ENCODE results near the gene KRT34.

DNA sequence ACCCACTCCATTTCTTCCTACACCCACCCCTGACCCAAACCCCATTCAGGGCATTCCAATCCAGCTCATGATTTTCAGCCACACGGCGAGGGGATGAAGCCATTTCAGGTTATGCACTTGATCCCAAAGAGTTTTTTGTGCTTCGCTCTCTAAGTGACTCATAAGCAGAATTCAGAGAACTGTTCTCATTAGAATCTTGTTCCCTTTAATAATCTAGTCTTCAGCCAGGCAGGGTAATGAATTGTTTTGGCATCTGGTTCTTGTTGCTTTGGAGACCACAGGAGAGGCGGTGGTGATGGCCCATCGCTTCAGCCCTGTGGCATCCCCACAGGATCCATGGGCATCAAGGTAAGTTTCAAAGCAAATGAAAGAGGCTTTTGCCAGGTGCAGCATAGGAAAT is 20.1 kb upstream of the KRT34 start:
- no peak for TF ChIP-seq CEBPB (IDR thresholded peaks at IDR 0.05; ENCODE audit: low read depth)
- TF ChIP-seq, protein P1, sequence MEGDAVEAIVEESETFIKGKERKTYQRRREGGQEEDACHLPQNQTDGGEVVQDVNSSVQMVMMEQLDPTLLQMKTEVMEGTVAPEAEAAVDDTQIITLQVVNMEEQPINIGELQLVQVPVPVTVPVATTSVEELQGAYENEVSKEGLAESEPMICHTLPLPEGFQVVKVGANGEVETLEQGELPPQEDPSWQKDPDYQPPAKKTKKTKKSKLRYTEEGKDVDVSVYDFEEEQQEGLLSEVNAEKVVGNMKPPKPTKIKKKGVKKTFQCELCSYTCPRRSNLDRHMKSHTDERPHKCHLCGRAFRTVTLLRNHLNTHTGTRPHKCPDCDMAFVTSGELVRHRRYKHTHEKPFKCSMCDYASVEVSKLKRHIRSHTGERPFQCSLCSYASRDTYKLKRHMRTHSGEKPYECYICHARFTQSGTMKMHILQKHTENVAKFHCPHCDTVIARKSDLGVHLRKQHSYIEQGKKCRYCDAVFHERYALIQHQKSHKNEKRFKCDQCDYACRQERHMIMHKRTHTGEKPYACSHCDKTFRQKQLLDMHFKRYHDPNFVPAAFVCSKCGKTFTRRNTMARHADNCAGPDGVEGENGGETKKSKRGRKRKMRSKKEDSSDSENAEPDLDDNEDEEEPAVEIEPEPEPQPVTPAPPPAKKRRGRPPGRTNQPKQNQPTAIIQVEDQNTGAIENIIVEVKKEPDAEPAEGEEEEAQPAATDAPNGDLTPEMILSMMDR (IDR thresholded peaks at IDR 0.05 in 2 of 3, conservative IDR thresholded peaks at IDR 0.05 in 1 of 3; ENCODE audit: borderline replicate concordance in 1 of 3, insufficient read depth in 1 of 3, low read depth in 2 of 3, low read length in 2 of 3), result no peak
- TF ChIP-seq EZH2 (IDR thresholded peaks at IDR 0.05), result no peak
- no peak for TF ChIP-seq JUND (IDR thresholded peaks at IDR 0.05)
- no peak for TF ChIP-seq CBX3 (IDR thresholded peaks at IDR 0.05; ENCODE audit: low read depth)
- TF ChIP-seq SIN3A (IDR thresholded peaks at IDR 0.05; ENCODE audit: low read depth), result no peak
- TF ChIP-seq EZH2phosphoT487 (IDR thresholded peaks at IDR 0.05; ENCODE audit: borderline replicate concordance), result no peak
- TF ChIP-seq, protein P2, sequence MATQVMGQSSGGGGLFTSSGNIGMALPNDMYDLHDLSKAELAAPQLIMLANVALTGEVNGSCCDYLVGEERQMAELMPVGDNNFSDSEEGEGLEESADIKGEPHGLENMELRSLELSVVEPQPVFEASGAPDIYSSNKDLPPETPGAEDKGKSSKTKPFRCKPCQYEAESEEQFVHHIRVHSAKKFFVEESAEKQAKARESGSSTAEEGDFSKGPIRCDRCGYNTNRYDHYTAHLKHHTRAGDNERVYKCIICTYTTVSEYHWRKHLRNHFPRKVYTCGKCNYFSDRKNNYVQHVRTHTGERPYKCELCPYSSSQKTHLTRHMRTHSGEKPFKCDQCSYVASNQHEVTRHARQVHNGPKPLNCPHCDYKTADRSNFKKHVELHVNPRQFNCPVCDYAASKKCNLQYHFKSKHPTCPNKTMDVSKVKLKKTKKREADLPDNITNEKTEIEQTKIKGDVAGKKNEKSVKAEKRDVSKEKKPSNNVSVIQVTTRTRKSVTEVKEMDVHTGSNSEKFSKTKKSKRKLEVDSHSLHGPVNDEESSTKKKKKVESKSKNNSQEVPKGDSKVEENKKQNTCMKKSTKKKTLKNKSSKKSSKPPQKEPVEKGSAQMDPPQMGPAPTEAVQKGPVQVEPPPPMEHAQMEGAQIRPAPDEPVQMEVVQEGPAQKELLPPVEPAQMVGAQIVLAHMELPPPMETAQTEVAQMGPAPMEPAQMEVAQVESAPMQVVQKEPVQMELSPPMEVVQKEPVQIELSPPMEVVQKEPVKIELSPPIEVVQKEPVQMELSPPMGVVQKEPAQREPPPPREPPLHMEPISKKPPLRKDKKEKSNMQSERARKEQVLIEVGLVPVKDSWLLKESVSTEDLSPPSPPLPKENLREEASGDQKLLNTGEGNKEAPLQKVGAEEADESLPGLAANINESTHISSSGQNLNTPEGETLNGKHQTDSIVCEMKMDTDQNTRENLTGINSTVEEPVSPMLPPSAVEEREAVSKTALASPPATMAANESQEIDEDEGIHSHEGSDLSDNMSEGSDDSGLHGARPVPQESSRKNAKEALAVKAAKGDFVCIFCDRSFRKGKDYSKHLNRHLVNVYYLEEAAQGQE (IDR thresholded peaks at IDR 0.05; ENCODE audit: low read depth), result no peak

Measured in HCT116 (cell line).